Activated T-cell treated with anti-CD3 and anti-CD28 coated beads, Interleukin-2, amount 50 U/mL, for 48 hours (primary cell): ENCODE measurements around the gene BRME1.
A peak's percentile ranks its signal among the peaks of the same experiment; 100 is the strongest.

Source experiments
- DNase-seq, 2 experiments: peaks; one replicate each; pipeline ENCODE4 v3.0.0-alpha.2; 2020

Gene BRME1

DNA sequence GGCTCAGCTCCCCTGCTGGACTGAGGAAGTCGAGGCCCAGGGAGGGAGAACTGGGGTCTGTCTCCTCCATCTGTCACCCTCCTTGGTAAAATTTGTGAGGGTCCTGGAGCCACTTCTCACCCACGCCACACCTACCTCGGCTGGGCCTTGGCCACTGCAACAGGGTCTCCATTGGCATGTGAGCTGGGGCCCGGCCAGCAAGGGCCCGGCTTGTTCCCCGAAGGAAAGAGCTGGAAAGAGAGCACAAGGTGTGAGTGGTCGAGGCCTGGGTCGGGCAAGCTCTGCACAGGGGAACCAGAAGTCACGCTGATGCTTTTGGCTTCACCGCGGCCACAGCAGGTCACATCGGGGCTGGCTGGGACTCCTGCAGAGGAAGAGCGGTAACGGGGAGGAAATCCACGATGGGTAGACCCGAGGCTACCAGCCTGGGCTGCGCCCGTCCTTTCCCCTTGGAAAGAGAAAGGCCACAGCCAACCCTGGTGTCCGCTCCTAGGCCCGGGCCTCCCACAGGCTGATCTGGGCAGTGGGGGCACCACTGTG is 20.0 kb downstream of the BRME1 start:
- no peak for DNase-seq

DNA sequence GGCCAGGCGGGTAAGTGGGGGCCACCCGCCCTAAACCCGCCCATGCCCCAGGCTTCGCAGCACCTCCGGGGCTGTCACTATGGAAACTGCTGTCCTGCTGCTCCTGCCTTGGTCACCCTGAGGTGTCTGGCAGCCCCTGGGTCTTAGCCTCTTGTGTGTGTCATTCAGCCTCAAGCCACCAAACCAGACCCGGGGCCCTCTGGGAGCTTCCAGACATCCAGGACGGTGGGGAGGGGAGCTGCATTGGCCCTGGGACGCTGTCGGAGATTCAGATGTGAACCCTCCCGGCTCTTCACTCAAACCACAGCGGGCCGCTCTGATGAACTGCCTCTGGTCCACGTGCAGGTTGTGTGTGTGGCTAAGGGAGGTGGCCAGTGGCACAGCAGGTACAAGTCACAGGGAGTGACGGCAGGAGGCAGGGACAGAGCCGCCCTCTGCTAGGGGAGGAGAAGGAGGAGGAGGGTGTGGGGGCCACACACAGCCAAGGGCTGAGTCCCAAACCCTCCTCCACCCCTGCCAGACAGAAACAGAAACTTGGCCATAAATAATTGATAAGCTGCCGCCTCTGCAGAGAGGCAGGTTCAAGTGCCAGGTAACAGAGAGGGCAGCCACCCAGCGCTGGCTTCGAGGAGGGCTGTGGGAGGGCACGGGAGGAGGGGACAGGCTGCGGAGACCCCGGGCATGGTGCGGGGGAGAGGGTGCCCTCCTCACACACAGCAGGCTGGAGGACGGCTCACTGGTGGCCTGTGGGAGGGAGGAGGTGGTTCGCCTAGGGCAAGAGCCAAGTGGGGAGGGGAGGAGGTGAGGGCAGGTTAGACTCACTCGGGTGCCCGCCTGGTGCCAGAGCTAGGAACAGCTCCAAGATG is 21.0 kb downstream of the BRME1 start:
- DNase-seq = no peak

DNA sequence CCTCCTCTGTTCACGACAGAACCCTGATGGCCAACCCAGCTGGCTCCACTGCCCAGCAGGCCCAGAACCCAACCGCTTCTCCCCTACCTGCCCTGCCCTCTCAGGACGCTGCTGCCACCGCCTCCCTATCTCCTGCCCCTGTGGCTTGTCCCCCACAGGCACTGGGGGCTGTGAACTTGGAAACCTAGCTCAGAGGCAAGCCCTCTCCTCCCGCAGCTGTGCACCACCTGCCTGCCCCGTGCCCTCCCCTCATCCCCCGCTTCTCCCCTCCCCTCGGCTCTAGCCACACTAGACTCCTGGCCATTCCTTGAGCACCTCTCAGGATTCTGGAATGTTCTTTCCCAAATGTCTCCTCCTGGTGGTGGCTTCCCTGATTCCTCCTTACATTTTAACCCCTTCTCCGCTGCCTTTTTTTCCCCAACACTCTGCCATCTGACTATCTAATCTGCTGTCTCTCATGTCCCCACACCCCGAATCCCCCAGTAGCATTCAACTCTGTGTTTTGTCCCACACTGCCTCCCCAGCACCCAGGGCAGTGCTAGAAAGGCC is 22.3 kb downstream of the BRME1 start:
- DNase-seq = no peak

DNA sequence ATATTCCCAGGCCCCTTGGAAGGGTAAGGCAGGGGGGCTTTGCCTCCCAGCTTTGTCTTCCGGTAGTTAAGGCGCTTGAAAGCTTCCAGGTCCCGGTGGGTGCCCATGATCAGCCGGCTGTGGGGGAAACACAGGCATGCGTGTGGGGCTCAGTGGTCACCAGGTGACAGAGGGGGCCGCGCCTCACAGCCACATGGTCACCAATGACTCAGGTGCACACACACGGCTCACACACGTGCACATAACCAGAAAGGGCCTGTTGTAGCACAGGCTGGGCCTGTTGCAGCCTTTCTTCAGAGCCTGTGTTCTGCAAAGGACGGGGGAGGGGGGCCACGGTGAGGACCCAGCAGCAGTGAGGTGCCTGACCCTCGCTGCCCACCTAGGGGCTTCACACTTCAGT is 23.1 kb downstream of the BRME1 start:
- peak in 1 of 2 experiments; percentile 28 for DNase-seq

DNA sequence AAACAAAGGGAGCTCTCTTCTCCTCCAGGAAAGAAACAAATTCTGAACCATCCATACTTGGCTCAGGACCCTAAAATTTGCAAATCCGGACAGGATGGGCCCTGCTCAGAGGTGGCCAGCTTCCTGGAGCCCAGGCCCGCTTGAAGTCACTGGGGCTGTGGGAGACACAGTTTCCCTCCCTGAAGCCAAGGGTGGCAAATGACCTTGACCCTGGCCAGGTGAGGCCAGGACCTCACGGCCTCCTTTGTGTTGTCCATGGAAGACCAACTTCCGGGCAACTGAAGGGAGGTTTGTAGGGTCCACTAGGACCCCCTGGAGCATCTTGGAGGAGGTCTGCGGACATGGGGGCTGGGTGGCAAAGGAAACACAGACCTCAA is 23.5 kb downstream of the BRME1 start:
- peak in 1 of 2 experiments; percentile 32 for DNase-seq

DNA sequence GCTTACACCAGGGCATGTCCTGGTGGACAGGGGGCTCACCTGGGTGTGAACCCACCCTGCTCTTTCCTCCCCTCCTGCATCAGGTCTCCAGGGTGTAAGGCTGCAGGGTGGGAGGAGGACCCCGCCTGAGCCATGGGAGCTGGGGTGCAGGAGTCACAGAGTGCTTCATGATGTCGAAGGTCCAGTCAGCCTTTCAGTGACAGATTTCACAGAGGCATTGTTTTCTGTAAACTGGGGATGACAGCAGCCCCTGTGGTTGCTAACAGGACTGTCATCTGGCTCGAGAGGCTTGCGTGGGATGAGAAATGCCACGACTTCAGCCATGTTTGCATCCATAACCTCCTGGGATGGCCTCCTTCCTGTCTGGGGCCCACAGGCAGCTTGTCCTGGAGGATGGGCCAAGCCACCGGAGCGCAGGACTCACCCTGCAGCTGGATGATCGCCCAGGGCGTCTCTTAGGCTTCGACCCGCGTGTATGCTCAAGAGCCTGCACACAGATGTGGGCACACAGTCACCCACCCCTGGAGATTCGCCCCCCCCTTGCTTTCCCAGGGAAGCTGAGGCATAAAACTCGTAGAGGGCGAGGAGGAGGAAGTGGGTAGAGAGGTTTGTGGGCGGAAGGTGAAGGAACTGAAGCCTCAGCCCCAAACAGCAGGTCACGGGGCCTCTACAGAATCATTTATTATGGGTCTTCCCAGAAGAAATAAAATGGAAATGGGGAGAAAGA is 24.1 kb downstream of the BRME1 start:
- DNase-seq = peak; percentile 66 to 69

DNA sequence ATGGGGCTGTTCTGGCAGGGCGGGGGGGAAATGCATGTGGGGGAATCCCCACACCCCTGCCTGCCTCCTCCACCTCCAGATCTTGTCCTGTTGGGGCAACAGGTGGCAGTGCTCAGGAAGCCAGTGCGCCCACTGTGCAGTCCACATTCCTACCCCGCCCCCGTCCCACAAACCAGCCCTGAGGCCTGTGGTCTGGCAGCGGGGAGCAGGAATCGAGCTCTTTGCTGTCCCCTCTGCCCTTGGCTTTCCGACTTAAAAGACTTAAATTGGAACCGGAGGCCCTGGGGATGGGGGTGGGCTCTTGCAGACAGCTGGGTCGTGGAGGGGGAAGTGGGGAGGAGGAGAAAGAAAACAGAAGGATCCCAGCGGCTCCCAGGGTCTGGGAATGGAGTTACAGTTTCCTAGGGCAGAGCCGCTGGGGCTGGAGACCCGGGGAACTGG is 24.6 kb downstream of the BRME1 start:
- DNase-seq = peak; percentile 43 to 56

DNA sequence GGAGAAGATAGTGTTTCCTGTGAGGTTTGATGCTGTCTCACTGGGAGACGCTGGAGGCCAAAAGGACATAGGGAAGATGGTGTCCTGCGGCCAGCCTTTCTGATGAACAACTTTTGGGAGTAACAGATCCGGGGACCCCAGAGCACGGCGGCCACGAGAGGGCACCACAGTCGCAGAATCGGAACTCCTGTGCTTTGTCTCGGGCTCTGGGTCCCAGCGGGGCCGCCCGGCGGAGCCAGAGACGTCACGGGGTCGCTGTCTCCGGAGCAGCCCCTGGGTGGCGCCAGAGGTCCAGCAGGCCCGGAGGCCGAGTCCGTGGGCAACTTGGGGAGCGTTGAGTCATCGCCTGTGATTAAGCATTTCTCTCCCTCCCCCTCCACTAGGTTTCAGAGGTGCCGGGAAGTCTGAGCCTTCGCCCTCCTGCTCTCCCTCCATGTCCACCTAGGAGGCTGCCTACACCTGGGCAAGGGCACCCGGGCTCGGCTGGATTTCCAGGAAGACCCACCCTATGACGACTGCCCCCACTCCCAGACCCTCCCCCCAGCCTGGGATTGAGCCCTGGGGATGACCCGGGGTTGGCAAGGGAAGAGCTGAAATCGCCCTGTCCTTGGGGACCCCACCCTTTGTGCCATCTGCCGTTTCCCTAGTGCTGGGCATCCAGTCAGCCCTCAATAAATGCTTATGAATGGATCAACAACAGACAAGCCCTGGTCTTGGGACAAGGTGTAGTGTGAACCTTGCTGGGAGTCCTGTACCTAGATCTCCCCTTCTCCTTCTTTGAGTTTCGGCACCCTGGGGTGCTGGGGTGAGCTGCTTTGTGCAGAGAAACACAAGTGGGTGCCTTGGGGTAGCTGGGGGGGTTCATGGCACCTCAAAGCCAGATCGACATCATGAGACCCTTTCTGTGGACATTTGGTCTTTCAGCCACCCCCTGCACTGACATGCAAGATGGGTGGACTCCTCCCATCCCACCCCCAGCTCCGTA is 25.6 kb downstream of the BRME1 start:
- DNase-seq = peak; percentile 99 to 100

DNA sequence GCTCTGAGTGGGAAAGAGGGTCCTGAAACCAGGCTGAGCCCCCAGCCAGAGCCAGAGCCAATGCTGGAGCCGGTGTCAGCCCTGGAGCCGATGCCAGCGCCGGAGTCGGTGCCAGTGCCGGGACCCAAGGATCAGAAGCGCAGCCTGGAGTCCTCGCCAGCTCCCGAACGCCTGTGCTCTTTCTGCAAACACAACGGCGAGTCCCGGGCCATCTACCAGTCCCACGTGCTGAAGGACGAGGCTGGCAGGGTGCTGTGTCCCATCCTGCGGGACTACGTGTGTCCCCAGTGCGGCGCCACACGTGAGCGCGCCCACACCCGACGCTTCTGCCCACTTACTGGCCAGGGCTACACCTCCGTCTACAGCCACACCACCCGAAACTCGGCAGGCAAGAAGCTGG is 28.6 kb downstream of the BRME1 start:
- DNase-seq = no peak

DNA sequence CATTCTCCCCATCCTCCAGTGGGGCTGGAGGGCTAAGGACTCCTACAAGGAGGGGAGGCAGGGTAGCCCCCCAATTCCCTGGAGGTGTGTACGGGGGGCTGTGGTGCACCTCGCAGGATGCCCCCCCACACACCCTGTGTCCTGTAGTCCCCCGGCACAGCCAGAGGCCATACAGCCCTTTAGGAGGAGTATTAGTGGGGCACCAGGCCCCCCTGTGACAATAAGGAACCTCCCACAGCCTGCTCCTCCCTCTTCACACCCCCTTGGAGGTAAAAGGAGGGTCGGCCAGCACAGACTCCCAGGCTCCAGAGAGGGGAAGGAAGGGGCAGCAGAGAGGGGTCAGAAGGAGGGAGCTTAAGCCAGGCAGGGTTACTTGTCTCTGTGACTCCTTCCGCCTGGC is 29.1 kb downstream of the BRME1 start, which contains the start of gene NANOS3:
TSS of gene NANOS3 (plus strand) at position 301 of the 400 bp plus-strand sequence. CDS start 115 bp downstream, outside the sequence.
- DNase-seq = no peak

DNA sequence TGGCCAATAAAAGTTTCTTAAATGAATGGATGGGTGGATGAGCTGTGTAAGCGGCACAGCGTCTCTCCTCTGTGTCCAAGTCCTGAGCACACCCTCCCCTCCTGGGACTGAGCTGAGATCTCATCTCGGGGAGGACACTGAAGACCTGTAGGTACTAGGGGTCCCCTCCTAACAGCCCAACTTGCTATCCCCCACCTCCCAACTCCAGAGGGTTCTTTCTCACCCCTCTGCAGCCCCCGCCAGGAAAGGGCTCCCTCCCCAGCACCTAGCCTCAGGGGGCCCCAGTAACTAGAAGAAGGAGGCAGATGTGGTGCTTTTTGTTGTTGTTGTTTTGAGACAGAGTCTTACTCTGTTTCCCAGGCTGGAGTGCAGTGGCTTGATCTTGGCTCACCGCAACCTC is 30.1 kb downstream of the BRME1 start:
- DNase-seq = no peak

DNA sequence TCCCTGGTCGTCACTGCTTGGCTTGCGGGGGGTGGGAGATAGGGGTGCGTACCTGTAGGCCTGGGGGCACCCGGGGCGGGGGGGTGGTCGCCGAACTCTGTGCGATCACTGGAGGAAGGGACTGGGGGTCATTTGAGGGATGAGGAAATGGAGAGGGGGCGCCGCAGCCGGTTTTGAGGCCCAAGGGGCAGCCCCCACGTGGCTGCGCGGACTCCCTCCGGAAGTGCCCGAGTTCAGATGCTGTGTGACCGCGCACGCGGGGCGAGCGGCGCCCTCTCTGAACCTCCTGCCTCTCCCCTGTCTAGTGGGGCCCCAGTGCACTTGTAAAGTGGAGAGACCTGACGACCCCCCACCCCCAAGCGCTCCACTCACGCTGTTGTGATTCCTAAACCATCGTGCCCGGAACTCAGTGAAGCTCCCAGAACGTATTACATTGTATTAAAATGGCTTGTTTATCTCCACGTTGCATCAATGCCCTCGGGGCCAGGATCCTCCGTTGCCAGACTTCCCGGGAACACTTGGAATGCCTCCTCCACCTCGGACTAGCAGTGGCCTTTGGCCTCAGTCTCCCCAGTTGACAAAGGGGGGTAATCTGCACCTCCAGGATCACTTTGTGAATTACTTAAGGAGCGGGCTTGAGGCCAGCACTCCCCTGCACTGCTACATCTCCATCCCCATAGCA is 31.9 kb downstream of the BRME1 start:
- DNase-seq = no peak

DNA sequence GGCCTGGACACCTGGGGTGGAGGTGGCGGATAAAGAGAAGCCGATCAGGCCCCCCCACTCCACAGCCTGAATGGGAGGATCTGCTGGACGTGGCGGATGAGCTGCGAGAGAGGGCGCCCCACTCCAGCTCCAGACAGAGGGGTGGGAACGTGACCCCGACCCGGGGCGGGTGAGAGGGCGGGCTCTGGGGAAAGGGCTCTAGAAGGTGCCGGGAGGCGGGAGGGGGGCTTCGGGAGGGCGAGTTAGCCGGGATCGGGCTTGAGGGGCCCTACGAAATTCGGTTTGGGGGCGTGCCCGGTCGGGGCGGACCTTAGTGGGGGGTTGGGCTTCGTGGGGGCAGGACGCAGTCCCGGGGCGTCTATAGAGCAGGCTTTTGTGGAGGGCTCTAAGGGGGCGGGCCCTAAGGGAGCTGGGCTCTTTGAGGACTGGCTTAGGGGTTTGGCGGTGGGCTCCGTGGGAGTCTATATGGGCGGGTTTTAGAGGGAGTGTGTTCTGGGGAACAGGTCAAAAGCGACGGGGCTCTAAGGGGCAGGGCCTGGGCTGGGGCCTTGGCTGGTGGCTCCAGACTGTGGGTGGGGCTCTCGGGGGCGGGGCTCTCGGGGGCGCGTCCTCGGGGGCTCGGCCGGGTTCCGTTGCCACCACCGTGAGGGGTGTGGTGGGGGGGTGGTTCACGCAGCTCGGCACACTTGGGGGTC is 33.1 kb downstream of the BRME1 start:
- DNase-seq = peak; percentile 66 to 72

DNA sequence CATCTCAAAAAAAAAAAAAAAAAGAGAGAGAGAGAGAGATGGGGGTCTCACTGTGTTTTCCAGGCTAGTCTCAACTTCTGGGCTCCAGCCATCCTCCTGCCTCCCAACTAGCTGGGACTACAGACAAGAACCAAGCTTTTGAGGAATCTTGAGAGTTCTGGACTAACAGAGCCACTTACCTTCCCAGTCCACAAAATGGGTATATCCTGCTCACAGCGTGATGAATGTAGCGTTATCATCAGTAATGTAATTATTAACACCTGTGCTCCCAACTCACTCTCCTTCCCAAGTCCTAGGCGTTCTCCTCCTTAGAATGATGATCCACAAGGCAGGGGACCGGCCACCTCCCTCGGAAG is 33.6 kb downstream of the BRME1 start:
- no peak for DNase-seq

DNA sequence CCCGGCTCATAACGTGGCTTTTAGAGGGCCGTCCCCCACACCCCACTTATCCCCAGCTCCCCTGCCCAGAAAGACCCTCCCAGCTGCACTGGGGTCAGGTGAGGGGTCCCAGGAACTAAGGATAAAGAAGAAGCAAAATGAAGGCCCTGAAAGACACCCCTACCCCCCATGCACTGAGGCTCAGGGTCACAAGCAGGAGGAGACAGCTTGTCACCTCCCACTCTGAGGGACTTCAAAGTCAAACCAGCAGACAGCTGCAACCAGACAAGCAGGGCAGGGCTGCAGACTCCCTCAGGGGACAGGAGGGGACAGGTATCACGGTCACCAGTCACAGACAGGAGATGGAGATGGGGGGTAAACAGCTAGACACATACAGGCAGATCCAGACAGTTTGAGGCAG is 35.0 kb downstream of the BRME1 start:
- no peak for DNase-seq

DNA sequence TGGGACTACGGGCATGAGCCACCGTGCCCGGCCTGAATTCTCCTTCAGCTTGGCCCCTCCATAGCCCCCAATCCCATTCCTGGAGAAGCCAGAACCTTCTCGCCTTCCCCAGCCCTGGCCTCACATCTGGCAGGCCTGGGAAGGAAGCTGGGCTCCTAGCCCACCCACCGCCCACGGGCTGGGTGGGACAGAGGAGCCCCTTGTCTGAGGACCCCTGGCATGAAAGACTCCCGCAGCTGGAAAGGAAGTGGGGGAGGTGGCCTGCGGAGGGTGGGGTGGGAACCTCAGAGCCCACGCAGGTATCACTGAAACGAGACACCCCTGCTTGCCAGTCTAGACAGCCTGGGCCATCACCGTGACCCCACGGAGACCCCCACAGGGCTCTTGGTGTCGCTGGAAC is 36.6 kb downstream of the BRME1 start:
- DNase-seq = no peak

DNA sequence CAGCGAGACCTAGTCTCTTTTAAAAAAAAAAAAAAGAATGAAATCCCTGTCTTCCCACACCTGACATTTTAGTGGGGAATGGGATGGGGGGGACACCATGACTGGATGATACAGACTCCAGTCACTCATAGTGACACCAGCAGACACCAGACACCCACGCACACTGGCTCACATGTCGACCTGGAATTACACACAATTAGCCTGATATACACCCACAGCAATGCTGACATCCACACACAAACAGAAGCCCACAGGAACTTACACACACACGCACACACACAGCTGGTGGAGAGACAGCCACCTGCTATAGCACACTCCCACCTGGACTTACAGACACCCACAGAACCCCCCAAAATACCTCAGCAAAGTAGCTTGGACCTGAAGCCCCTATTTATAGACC is 37.3 kb downstream of the BRME1 start:
- DNase-seq = no peak

DNA sequence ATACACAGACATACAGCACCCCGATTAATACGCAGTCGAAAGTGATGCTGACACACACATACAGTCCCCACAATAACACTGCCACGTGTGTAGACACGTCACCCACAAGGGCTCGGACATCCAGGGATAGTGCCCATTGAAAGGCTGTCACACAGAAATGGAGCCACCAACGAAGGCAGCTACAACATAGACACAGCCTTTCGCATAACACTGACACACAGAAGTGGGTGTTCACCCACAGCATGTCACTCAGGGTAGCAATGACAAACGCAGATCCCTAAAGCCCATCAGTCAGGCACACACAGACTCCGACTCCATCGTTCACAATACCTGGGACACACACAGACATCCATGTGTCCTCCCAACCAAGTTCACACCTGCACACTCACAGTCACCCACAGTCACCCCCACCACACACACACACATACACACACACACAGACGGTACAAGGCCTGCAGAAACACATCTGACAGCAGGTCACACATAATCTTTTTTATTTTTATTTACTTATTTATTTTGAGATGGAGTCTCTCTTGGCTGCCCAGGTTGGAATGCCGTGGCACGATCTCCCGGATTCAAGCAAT is 39.4 kb downstream of the BRME1 start:
- no peak for DNase-seq

DNA sequence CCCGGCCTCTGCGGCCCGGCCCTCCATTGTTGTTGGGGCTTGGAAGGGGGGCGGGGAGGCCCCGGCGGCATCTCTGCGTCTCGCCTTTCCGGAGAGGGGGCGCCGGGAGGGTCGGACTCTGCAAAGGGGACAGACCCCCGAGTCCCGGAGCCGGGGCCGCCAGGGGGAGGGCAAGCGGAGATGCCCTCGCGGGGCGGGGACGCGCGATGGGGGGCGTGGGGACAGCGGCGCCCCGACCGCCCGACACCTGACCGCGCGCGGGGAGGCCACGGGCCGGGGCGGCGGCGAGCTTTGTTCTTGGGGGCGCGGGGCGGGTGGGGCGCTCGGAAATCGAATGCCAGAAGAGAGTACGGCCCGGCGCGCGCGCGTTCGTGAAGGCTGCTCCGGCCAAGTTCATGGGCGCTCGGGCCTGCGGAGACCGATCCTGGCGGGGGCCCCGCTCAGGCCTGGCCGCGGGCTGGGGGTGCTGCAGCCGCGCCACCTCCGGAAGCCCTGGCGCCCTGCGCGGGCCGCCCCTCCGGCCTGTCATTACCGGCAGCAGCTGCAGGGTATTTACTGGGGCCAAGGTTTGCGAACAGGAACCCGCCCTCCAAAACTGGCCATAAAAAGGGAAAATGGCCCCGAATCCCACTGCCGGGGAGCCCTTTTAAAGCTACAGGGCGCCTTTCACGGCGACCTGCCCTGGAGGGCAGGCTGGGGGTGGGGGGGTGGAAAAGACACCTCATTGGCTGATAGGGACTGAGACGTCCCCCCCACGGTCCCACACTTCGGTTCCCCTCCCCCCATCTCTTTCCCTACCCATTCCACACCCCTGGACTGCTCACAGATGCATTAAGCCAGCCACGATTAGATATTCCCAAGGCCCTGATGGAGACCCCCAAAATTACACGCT is 40.1 kb downstream of the BRME1 start:
- DNase-seq = no peak
